PC-9 (cell line): ENCODE measurements around the gene CTXND1.

Source experiments
- CTCF ChIP-seq: fragments of 200-600 bp; sonication (generic); conservative IDR thresholded peaks from 2 replicates; pipeline ENCODE4 v1.6.1; 2017; ENCODE audit warnings: mixed run types, antibody characterized with exemption, mild to moderate bottlenecking, moderate library complexity
- EZH2 ChIP-seq: fragments of 200-600 bp; sonication (generic); IDR thresholded peaks from 2 replicates; pipeline ENCODE4 v1.8.0; 2017; ENCODE audit warnings: antibody characterized with exemption, low read depth

GRCh38 chr15:80292079-80292478 is 40.1 kb upstream of the CTXND1 start:
- TF ChIP-seq CTCF (no peak), EZH2 (no peak)
